GM15510 (cell line): ENCODE data around the gene DOCK8.

Experiments
- POLR2A ChIP-seq: IDR thresholded peaks from 3 replicates; pipeline ENCODE4 v1.6.1; 2011; ENCODE audit warnings: borderline replicate concordance; ENCODE audit not compliant: insufficient read length; ENCODE audit errors: extremely low read depth

Gene DOCK8

GRCh38 chr9:489198-490197, 274.8 kb downstream of the DOCK8 start:
- TF ChIP-seq POLR2A = no peak

- no peak for TF ChIP-seq POLR2A
These were observed 280.1 kb downstream of the DOCK8 start for GRCh38 chr9:494764-495163.

GRCh38 chr9:495739-496138, 281.1 kb downstream of the DOCK8 start:
- no peak for TF ChIP-seq POLR2A

GRCh38 chr9:503326-503725, 288.7 kb downstream of the DOCK8 start:
- TF ChIP-seq POLR2A = no peak

- TF ChIP-seq POLR2A = no peak
These were observed 289.5 kb downstream of the DOCK8 start, which contains the start of gene KANK1 for GRCh38 chr9:503881-504852. TSS of gene KANK1 (plus strand) at chr9:504695.

- TF ChIP-seq POLR2A = no peak
These were observed 290.5 kb downstream of the DOCK8 start for GRCh38 chr9:504921-505740.

- no peak for TF ChIP-seq POLR2A
These were observed 291.0 kb downstream of the DOCK8 start for GRCh38 chr9:505741-506059.

- no peak for TF ChIP-seq POLR2A
These were observed 291.6 kb downstream of the DOCK8 start for GRCh38 chr9:506281-506680.

GRCh38 chr9:511861-512260, 297.2 kb downstream of the DOCK8 start:
- no peak for TF ChIP-seq POLR2A

GRCh38 chr9:512555-513272, 298.0 kb downstream of the DOCK8 start:
- TF ChIP-seq POLR2A = no peak
